Measurements from ENCODE around the gene SLC7A6OS.

DNA sequence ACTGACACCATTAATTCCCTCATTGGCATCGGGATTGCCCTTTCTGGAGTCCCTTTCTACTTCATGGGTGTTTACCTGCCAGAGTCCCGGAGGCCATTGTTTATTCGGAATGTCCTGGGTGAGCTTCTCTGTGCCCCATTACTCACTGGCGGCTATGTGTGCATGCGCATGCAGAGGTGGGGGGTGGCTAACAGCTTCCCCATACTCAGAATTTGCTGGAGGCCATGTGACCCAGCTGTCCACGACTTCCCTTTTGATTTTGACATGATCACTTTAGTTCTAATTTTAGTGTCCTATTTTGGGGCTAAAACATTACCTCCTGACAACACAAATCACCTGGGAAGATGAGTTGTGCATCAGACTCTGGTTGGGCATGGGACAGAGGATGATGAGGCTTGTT lies 14.1 kb downstream of the SLC7A6OS start:
- TF ChIP-seq, protein P1, sequence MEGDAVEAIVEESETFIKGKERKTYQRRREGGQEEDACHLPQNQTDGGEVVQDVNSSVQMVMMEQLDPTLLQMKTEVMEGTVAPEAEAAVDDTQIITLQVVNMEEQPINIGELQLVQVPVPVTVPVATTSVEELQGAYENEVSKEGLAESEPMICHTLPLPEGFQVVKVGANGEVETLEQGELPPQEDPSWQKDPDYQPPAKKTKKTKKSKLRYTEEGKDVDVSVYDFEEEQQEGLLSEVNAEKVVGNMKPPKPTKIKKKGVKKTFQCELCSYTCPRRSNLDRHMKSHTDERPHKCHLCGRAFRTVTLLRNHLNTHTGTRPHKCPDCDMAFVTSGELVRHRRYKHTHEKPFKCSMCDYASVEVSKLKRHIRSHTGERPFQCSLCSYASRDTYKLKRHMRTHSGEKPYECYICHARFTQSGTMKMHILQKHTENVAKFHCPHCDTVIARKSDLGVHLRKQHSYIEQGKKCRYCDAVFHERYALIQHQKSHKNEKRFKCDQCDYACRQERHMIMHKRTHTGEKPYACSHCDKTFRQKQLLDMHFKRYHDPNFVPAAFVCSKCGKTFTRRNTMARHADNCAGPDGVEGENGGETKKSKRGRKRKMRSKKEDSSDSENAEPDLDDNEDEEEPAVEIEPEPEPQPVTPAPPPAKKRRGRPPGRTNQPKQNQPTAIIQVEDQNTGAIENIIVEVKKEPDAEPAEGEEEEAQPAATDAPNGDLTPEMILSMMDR (IDR thresholded peaks at IDR 0.05): no peak
- TF ChIP-seq, protein P2, sequence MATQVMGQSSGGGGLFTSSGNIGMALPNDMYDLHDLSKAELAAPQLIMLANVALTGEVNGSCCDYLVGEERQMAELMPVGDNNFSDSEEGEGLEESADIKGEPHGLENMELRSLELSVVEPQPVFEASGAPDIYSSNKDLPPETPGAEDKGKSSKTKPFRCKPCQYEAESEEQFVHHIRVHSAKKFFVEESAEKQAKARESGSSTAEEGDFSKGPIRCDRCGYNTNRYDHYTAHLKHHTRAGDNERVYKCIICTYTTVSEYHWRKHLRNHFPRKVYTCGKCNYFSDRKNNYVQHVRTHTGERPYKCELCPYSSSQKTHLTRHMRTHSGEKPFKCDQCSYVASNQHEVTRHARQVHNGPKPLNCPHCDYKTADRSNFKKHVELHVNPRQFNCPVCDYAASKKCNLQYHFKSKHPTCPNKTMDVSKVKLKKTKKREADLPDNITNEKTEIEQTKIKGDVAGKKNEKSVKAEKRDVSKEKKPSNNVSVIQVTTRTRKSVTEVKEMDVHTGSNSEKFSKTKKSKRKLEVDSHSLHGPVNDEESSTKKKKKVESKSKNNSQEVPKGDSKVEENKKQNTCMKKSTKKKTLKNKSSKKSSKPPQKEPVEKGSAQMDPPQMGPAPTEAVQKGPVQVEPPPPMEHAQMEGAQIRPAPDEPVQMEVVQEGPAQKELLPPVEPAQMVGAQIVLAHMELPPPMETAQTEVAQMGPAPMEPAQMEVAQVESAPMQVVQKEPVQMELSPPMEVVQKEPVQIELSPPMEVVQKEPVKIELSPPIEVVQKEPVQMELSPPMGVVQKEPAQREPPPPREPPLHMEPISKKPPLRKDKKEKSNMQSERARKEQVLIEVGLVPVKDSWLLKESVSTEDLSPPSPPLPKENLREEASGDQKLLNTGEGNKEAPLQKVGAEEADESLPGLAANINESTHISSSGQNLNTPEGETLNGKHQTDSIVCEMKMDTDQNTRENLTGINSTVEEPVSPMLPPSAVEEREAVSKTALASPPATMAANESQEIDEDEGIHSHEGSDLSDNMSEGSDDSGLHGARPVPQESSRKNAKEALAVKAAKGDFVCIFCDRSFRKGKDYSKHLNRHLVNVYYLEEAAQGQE (IDR thresholded peaks at IDR 0.05; ENCODE audit: insufficient read depth in 1 of 2, low read depth in 2 of 2, low read length in 1 of 2): no peak
- TF ChIP-seq POLR2AphosphoS5 (IDR thresholded peaks at IDR 0.05; ENCODE audit: low read depth, low read length) (no peak), SIN3A (IDR thresholded peaks at IDR 0.05; ENCODE audit: borderline replicate concordance, insufficient read depth, low read depth, low read length) (no peak), TCF7L2 (IDR thresholded peaks at IDR 0.05; ENCODE audit: low read depth, low read length) (no peak)
